ENCODE measurements around the gene GPC1. TPM values are rescaled to one million over a fixed set of nuclear protein-coding genes. Genes with fewer than 3 reads are reported as not detected.

The GPC1 gene
- total and polyA plus RNA-seq, 8 donors, result 6.3 to 117 (median 23.2) TPM

DNA sequence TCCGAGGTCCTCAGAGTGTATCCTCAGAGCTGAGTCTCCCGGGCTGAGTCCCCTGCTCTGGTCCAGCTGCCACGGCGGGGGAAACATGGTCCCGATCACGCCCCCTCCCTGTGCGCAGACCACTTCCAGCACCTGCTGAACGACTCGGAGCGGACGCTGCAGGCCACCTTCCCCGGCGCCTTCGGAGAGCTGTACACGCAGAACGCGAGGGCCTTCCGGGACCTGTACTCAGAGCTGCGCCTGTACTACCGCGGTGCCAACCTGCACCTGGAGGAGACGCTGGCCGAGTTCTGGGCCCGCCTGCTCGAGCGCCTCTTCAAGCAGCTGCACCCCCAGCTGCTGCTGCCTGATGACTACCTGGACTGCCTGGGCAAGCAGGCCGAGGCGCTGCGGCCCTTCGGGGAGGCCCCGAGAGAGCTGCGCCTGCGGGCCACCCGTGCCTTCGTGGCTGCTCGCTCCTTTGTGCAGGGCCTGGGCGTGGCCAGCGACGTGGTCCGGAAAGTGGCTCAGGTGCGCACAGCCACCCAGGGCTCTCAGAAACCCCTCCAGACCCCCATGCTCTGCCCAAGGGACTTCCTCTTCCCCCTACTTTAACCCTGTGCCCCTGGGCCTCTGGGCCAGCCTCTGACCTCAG, 26.7 kb downstream of the GPC1 start:
- DNase-seq, result no peak
- H3K4me1 ChIP-seq, result peaks cover 0 to 1% (median under 1%) of the 10 kb centered on the region in 4 donors
- WGBS, 5 donors, result 93 to 97% (median 95%) methylated on average over 29 to 41 of the region's 41 CpGs
- peaks cover 0 to 5% (median 0%) of the 10 kb centered on the region in 3 donors for H3K27me3 ChIP-seq
- no peak overlapping the region for H3K4me3 ChIP-seq
- no peaks in the 10 kb centered on the region for H3K9me3 ChIP-seq
- H3K36me3 ChIP-seq, result peaks cover 0 to 77% (median 48%) of the 10 kb centered on the region in 4 donors
- no peak overlapping the region for H3K27ac ChIP-seq
- intact Hi-C loops (cut with DNase I; ENCODE audit: low total_unique reads), result no loop called here
- TF ChIP-seq, protein P1, sequence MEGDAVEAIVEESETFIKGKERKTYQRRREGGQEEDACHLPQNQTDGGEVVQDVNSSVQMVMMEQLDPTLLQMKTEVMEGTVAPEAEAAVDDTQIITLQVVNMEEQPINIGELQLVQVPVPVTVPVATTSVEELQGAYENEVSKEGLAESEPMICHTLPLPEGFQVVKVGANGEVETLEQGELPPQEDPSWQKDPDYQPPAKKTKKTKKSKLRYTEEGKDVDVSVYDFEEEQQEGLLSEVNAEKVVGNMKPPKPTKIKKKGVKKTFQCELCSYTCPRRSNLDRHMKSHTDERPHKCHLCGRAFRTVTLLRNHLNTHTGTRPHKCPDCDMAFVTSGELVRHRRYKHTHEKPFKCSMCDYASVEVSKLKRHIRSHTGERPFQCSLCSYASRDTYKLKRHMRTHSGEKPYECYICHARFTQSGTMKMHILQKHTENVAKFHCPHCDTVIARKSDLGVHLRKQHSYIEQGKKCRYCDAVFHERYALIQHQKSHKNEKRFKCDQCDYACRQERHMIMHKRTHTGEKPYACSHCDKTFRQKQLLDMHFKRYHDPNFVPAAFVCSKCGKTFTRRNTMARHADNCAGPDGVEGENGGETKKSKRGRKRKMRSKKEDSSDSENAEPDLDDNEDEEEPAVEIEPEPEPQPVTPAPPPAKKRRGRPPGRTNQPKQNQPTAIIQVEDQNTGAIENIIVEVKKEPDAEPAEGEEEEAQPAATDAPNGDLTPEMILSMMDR (IDR thresholded peaks at IDR 0.05), result no peak
- TF ChIP-seq EP300 (IDR thresholded peaks at IDR 0.05), result no peak
- no peak for TF ChIP-seq POLR2AphosphoS5 (IDR thresholded peaks at IDR 0.05)
- no peak for TF ChIP-seq POLR2A (IDR thresholded peaks at IDR 0.05)

DNA sequence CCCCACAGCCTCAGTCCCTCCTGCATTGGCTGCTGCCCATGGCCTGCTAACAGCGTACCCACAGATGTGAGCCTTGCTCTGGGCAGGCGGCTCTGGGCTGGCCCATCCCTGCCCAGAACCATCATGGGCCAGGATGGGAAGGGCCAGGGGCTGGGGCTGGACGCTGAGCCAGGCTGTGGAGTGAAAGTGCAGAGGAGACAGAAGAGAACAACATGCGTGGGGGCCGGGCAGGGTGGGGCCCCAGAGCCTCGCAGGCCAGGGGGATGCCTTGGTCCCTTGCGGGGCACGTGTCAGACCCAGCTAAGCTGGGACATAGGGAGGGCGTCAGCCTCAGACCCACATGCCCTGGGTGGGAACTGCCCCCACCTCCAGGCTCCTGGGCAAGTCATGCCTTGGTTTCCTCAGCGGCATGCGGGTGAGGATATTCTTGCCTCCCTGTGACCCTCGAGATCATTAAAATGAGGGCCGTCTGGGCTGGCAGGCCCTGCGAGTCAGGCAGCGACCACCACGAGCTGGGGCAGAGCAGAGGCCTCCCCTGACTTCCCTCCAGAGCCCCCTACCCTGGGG, 27.3 kb downstream of the GPC1 start:
- DNase-seq, result peak in 1 of 2 donors; percentile 2
- no peaks in the 10 kb centered on the region for H3K9me3 ChIP-seq
- no peaks in the 10 kb centered on the region for H3K27me3 ChIP-seq
- intact Hi-C loops (cut with DNase I; ENCODE audit: low total_unique reads), result no loop called here
- H3K27ac ChIP-seq, result no peak overlapping the region
- peaks cover 0 to 77% (median 48%) of the 10 kb centered on the region in 4 donors for H3K36me3 ChIP-seq
- 87 to 95% (median 93%) methylated on average over 7 to 16 of the region's 16 CpGs for WGBS, 5 donors
- no peak overlapping the region for H3K4me3 ChIP-seq
- no peak for TF ChIP-seq EP300 (IDR thresholded peaks at IDR 0.05)
- no peak for TF ChIP-seq POLR2AphosphoS5 (IDR thresholded peaks at IDR 0.05)
- TF ChIP-seq, protein P1 (IDR thresholded peaks at IDR 0.05), result no peak
- TF ChIP-seq POLR2A (IDR thresholded peaks at IDR 0.05), result no peak
- H3K4me1 ChIP-seq, result no peaks in the 10 kb centered on the region

DNA sequence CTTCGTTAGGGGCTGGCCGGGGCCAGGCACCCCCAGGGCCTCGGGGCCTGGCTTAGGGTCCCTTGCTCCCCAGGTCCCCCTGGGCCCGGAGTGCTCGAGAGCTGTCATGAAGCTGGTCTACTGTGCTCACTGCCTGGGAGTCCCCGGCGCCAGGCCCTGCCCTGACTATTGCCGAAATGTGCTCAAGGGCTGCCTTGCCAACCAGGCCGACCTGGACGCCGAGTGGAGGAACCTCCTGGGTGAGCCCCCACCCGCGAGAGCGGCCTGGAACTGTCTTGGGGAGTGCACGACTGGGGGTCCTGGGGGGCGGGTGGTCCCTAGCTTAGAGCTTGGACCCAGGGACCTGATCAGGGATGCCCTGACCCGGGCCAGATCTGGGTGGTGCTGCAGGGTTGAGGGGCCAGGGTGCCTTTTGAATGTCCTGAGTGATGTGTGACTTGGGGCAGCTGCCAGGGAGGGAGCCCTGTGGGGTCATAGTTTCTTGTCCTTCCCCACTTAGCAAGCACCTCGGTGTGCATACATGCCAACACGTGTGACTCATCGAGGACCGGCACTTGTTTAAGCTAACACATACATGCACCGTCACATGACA, 27.9 kb downstream of the GPC1 start:
- TF ChIP-seq, protein P1 (IDR thresholded peaks at IDR 0.05), result no peak
- TF ChIP-seq POLR2AphosphoS5 (IDR thresholded peaks at IDR 0.05) (no peak), EP300 (IDR thresholded peaks at IDR 0.05) (no peak), POLR2A (IDR thresholded peaks at IDR 0.05) (no peak)
- Histone ChIP-seq H3K27ac (no peak overlapping the region), H3K9me3 (no peaks in the 10 kb centered on the region), H3K27me3 (no peaks in the 10 kb centered on the region), H3K4me3 (no peak overlapping the region), H3K36me3 (peaks cover 0 to 77% (median 48%) of the 10 kb centered on the region in 4 donors), H3K4me1 (no peaks in the 10 kb centered on the region)
- DNase-seq, result peak; percentile 5 to 16
- intact Hi-C loops (cut with DNase I; ENCODE audit: low total_unique reads), result no loop called here
- WGBS, 5 donors, result 90 to 95% (median 92%) methylated on average over 18 to 22 of the region's 22 CpGs

DNA sequence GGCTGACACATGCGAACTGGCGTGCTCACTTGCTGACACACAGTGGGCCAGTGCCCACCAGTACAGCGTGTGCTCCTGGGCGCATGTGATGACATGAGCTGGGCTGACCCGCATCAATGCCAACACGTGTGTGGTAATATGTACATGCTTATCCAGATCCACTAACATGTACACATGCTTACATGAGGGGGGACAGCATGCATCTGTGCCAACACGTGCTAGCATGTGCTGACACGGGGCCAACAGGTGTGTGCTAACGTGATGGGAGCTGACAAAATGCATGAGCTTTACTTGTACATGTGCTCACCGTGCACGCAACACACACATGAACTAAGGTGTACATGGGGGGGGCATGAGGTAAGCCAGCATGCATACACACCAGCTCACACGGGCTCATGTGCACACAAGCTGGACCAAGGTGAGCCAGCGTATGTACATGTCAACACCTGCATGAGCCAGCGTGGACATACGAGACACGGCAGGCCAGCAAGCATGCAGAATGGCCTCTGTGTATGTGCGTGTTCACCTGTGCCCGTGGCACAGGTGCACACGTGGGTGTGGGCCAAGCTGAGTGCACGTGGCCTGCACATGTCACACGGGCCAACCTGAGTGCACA, 28.5 kb downstream of the GPC1 start:
- intact Hi-C loops (cut with DNase I; ENCODE audit: low total_unique reads), result no loop called here
- peak; percentile 4 to 21 for DNase-seq

More for the DNA sequence above, 28.5 kb downstream of the GPC1 start:
- WGBS, 5 donors, result 90 to 97% (median 95%) methylated on average over 15 to 21 of the region's 21 CpGs
- no peak overlapping the region for H3K4me3 ChIP-seq
- H3K4me1 ChIP-seq, result no peaks in the 10 kb centered on the region
- TF ChIP-seq, protein P1 (IDR thresholded peaks at IDR 0.05), result no peak
- TF ChIP-seq POLR2AphosphoS5 (IDR thresholded peaks at IDR 0.05) (no peak), EP300 (IDR thresholded peaks at IDR 0.05) (no peak), POLR2A (IDR thresholded peaks at IDR 0.05) (no peak)
- no peaks in the 10 kb centered on the region for H3K27me3 ChIP-seq
- no peaks in the 10 kb centered on the region for H3K9me3 ChIP-seq
- peaks cover 0 to 77% (median 48%) of the 10 kb centered on the region in 4 donors for H3K36me3 ChIP-seq
- no peak overlapping the region for H3K27ac ChIP-seq
